Measurements from ENCODE around the gene OPA1.

GRCh38 chr3:193732391-193732790 lies 139.4 kb downstream of the OPA1 start:
- no peak for TF ChIP-seq EZH2 (IDR thresholded peaks at IDR 0.05; ENCODE audit: low read length)
- no peak for TF ChIP-seq CTCF (optimal IDR thresholded peaks at IDR 0.05 in 1 of 3, IDR thresholded peaks at IDR 0.05 in 1 of 3, conservative IDR thresholded peaks at IDR 0.05 in 1 of 3; ENCODE audit: extremely low read depth in 1 of 3, insufficient read depth in 2 of 3, low read length in 3 of 3)
